GM12874 (cell line): ENCODE data around the gene ZNF626.

Source experiments
- CTCF ChIP-seq: IDR thresholded peaks from 2 replicates; pipeline ENCODE4 v1.5.1; 2011; ENCODE audit warnings: low read depth, mild to moderate bottlenecking, control low read depth, low read length, moderate library complexity; ENCODE audit not compliant: insufficient read depth

The ZNF626 gene

GRCh38 chr19:20661150-20661819 is at the start of gene ZNF626:
Gene ZNF626 (minus strand): TSS chr19:20661571. CDS start chr19:20661446, 125 bp downstream.
- TF ChIP-seq CTCF: no peak

DNA sequence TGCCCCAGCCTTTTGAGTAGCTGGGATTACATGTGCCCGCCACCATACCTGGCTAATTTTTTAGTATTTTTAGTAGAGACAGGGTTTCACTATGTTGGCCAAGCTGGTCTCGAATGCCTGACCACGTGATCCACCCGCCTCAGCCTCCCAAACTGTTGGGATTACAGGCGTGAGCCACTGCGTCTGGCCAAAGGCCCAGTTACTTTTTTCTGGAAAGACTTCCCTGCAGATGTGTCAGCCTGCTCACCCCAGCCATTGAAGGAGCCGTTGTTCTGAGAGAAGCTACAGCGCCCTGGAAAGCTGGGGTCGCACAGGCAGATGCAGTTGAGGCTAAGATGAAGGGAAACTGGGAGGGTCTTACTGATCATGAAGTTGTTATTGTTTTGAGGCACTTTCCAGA is 7.9 kb upstream of the ZNF626 start:
- no peak for TF ChIP-seq CTCF

GRCh38 chr19:20667281-20667680 is 5.9 kb upstream of the ZNF626 start:
- TF ChIP-seq CTCF: no peak

GRCh38 chr19:20664901-20665781 is 3.8 kb upstream of the ZNF626 start:
- no peak for TF ChIP-seq CTCF

- TF ChIP-seq CTCF: no peak
These were observed 1.2 kb upstream of the ZNF626 start for GRCh38 chr19:20662421-20663105.

DNA sequence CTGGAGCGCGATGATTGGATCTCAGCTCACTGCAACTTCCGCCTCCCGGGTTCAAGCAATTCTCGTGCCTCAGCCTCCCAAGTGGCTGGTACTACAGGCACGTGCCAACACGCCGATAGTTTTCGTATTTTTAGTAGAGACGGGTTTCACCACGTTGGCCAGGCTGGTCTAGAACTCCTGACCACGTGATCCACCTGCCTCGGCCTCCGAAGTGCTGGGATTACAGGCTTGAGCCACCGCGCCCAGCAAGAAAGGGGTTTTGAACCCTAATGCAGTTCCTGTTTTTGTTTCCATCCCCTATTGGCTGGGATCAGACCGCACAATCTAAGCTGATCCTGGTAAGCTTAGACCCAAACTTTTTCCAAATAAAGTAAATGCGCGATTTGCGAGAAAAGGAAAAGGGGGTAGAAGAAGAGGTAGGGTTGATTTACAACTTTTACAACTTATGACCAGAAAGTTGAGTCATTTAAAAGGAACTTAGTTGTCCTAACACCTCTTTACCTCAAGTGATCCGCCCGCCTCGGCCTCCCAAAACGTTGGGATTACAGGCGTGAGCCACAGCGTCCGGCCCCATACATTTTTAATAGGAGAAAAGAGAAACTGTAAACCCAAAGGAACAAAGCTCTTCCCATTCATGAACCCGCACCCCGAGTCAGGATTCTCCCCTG is 764 bp downstream of the ZNF626 start:
- TF ChIP-seq CTCF: no peak

- no peak for TF ChIP-seq CTCF
These were observed 20.8 kb downstream of the ZNF626 start for GRCh38 chr19:20640545-20640944.
